Retinal pigment epithelial cell (primary cell): Measurements from ENCODE around the gene MAP3K7CL.

ENCODE experiments used
- DNase-seq: peaks from one replicate; pipeline ENCODE4 v3.0.0-alpha.2; 2010; ENCODE audit warnings: low read depth
- H3K4me3 ChIP-seq: 2 replicates; pipeline ENCODE4 v1.5.1; 2011; ENCODE audit warnings: mild to moderate bottlenecking, low read length, control low read depth, moderate library complexity
- CTCF ChIP-seq: conservative IDR thresholded peaks from 2 replicates; pipeline ENCODE4 v1.5.1; 2011; ENCODE audit warnings: low read depth, low read length, control low read depth, inconsistent platforms

The MAP3K7CL gene

GRCh38 chr21:29205009-29205408, 74.6 kb downstream of the MAP3K7CL start:
- no peak for DNase-seq
- no peak for TF ChIP-seq CTCF
- no peak overlapping the region for H3K4me3 ChIP-seq

- TF ChIP-seq CTCF: no peak
These were observed 75.5 kb downstream of the MAP3K7CL start for GRCh38 chr21:29205988-29206387.

GRCh38 chr21:29206445-29206844, 76.0 kb downstream of the MAP3K7CL start:
- H3K4me3 ChIP-seq: no peak overlapping the region
- DNase-seq: no peak
- no peak for TF ChIP-seq CTCF

More at GRCh38 chr21:29205988-29206387, 75.5 kb downstream of the MAP3K7CL start:
- H3K4me3 ChIP-seq: no peak overlapping the region
- DNase-seq: no peak

GRCh38 chr21:29207201-29207600, 76.8 kb downstream of the MAP3K7CL start:
- no peak overlapping the region for H3K4me3 ChIP-seq
- no peak for DNase-seq
- TF ChIP-seq CTCF: no peak

- no peak for TF ChIP-seq CTCF
- no peak overlapping the region for H3K4me3 ChIP-seq
- DNase-seq: no peak
These were observed 77.7 kb downstream of the MAP3K7CL start for GRCh38 chr21:29208044-29208681.

GRCh38 chr21:29208682-29209059, 78.2 kb downstream of the MAP3K7CL start:
- no peak for TF ChIP-seq CTCF
- H3K4me3 ChIP-seq: no peak overlapping the region
- DNase-seq: no peak

GRCh38 chr21:29209696-29210095, 79.3 kb downstream of the MAP3K7CL start:
- TF ChIP-seq CTCF: no peak
- no peak overlapping the region for H3K4me3 ChIP-seq
- DNase-seq: no peak
